ENCODE data around the gene TRAT1.
"Not testable (repeated sequence)": the region's sequence is repeated elsewhere in the genome, so short reads cannot be mapped to it uniquely, and the experiment has no call there.

TRAT1 gene, protein sequence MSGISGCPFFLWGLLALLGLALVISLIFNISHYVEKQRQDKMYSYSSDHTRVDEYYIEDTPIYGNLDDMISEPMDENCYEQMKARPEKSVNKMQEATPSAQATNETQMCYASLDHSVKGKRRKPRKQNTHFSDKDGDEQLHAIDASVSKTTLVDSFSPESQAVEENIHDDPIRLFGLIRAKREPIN

DNA sequence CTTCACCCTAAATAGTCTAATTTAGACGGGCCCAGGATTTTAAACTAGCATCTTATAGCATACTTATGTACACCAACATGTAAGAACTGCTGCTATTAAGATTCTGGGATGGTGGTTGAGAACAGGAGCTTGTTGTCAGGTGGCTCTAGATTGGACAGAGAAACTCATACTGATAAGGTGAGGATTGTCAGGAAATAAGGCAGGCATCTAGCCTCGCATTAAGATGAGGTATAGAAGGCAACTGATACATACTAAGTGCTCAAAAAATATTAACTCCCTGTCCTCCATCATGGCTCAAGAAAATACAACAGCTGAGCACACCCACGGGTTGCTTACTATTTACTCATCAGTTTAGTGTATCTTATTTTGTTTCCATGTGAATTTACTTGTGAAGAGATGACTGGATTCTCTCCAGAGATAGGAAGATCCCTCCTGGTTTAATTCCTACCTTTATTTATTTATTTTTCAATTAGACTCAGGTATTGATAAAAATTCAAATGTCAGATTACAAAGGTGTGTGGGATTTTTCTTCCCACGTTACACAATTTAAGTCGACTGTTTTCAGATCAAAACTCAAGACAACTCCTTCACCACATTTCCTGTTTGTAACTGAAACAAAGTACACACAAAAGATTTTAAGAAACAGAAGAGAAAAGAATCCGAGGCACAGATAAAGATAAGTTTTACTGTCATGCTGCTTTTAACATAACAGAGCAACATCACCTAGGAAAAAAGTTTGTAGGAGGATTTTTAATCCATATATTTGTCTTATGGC, at the start of gene TRAT1:
TRAT1 (plus strand) TSS at position 664 of the 775 bp plus-strand sequence. CDS start 142 bp downstream, outside the sequence.
- FAIRE-seq (no peak), DNase-seq (ENCODE audit: insufficient read length, low spot score) (no peak)

- DNase-seq (ENCODE audit: insufficient read length, low spot score), result no peak
- no peak for FAIRE-seq
Measured at GRCh38 chr3:108775649-108776048, 46.9 kb upstream of the TRAT1 start.

GRCh38 chr3:108779496-108779895, 43.1 kb upstream of the TRAT1 start:
- FAIRE-seq, result no peak

DNA sequence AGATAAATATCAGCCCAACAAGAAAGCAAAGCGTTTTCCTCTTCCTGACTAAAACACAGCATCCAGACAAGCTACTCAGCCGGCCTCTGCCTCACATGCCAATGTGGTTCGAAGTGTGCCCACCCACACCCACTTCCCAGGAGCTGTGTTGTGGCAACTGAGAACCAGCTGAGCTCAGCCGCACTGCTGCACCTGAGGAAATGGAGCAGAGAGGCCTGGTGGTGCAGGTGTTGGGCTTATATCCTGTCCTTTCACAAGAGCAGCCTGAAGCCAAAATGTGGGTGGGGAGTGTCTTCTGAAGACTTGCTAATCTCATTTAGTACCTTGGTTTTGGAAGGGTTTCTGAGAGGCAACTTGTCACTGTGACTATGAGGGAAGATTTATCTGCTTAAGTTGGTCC, 42.4 kb upstream of the TRAT1 start:
- DNase-seq (ENCODE audit: insufficient read length, low spot score) (no peak), FAIRE-seq (no peak)

More at GRCh38 chr3:108779496-108779895, 43.1 kb upstream of the TRAT1 start:
- DNase-seq (ENCODE audit: insufficient read length, low spot score), result no peak

DNA sequence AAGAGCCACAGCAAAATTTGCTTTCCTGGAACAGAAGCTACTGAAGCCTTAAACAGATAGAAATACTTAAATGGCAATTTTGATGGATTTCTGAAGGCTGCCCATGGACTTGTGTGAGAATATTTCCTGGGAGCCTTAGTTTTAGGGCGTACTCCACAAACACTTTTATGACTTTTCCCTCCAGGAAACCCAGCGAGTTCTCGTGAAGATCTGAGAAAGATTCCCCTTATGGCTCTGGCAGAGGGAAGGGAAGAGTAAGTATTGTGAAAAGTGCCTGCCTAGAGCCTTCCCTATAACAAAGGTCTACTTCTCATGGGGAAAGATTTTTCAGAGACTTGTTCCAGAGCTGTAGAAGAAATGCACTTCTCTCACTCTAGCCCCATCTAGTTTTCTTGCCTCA, 31.1 kb upstream of the TRAT1 start:
- FAIRE-seq (no peak), DNase-seq (ENCODE audit: insufficient read length, low spot score) (no peak)

DNA sequence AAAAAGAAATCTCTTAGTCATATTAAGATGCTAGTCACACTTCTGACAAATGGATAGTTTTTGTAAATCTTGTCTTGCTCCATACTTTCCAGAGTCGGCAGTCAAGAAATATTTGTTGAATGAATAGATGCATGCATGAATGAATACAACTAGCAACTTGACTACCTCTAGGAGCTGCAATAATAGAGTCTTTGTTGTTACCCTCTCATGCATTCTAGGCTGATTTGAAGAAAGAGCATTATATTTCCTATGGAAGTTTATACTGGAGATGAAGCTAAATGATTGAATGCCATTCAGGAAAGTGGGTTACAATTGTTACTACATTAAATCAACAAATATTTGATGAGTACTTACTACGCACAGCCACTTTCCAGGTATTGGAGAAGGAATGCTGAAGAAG, 18.1 kb upstream of the TRAT1 start:
- DNase-seq (ENCODE audit: insufficient read length, low spot score), result no peak
- no peak for FAIRE-seq

GRCh38 chr3:108804966-108805365, 17.6 kb upstream of the TRAT1 start:
- FAIRE-seq (no peak), DNase-seq (ENCODE audit: insufficient read length, low spot score) (no peak)

GRCh38 chr3:108806316-108806715, 16.3 kb upstream of the TRAT1 start:
- DNase-seq (ENCODE audit: insufficient read length, low spot score) (no peak), FAIRE-seq (no peak)

DNA sequence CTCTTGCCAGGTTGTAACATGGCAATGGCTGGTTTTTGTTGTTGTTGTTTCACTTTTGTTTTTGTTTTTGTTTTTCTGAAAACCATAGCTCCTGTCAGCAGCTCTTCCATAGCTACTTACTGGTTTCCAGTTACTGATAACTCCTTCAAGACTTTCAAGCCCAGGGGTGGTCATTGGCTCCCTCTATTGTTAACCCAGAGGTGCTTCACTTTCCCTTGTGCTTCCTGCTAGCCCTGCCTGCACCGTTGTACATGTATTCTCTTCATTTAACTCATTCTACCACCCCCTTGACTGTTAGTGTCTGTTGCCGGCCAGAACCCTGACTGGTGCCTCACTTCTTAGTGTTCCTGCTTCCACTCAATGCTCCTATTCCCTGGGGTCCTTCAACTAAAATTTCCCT, 4.2 kb upstream of the TRAT1 start:
- DNase-seq (ENCODE audit: insufficient read length, low spot score) (peak; percentile 21), FAIRE-seq (no peak)

DNA sequence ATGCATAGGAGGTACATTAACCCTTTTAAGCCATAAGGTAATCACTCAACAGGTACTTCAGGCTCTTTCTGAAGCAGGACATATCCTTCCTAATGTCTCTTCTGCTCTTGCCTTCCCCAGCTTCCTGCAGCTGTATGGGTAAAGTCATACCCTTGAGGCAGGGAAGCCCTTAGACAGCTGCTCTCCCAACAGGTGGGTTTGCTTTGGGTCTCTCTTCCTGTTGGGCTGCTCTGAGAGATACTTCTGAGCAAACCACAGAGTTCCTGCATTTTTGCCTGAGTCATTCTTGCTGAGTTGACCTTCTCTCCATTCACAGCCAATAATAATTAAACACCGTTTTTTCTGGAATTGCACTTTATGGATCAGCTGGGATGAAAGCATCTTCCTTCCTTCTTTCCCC, 2.0 kb upstream of the TRAT1 start:
- no peak for FAIRE-seq
- DNase-seq (ENCODE audit: insufficient read length, low spot score), result no peak

DNA sequence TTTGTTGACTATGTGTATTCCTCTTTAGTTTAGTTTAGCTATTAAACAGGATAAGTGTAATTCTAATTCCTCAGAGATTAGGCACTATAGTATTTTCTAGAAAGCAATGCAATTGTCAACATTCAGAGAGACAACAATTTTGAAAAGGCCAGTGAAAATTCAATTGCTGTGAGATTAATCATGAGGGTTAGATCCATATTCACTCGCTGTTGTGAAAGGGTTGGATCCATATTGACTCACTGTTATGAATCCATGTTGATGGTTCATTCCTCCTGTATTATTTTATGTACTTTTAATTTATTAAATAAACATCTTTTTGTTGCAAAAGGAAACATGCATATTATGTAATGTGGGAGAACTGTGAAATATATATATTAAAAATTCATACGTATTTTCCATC, 641 bp downstream of the TRAT1 start:
- FAIRE-seq (no peak), DNase-seq (ENCODE audit: insufficient read length, low spot score) (no peak)

DNA sequence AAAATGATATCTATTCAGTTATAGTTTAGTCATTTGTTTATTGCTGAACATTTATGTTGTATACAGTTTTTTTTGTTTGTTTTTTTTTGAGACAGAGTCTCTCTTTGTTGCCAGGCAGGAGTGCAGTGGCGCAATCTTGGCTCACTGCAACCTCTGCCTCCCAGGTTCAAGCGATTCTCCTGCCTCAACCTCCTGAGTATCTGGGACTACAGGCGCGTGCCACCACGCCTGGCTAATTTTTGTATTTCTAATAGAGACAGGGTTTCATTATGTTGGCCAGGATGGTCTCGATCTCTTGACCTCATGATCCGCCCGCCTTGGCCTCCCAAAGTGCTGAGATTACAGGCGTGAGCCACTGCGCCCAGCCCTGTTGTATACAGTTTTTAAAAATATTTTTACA, 1.2 kb downstream of the TRAT1 start:
- not testable (repeated sequence) for FAIRE-seq; DNase-seq (ENCODE audit: insufficient read length, low spot score)

GRCh38 chr3:108826309-108827187, 4.0 kb downstream of the TRAT1 start:
- FAIRE-seq (no peak), DNase-seq (ENCODE audit: insufficient read length, low spot score) (no peak)

DNA sequence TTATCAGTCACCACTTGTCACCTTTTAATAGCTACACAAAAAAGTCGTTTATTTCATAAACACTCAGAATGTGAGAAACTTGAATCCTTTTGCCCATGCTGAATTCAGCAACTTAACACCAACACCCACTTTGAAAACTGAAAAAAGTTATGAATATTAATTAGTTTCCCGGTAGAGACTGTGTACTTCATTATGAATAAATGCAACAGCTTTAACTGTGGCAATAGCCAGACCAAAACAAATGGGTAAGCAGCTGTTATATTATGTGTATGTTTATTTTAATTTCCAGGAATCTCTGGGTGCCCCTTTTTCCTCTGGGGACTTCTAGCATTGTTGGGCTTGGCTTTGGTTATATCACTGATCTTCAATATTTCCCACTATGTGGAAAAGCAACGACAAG, 7.8 kb downstream of the TRAT1 start:
- no peak for FAIRE-seq
- no peak for DNase-seq (ENCODE audit: insufficient read length, low spot score)

DNA sequence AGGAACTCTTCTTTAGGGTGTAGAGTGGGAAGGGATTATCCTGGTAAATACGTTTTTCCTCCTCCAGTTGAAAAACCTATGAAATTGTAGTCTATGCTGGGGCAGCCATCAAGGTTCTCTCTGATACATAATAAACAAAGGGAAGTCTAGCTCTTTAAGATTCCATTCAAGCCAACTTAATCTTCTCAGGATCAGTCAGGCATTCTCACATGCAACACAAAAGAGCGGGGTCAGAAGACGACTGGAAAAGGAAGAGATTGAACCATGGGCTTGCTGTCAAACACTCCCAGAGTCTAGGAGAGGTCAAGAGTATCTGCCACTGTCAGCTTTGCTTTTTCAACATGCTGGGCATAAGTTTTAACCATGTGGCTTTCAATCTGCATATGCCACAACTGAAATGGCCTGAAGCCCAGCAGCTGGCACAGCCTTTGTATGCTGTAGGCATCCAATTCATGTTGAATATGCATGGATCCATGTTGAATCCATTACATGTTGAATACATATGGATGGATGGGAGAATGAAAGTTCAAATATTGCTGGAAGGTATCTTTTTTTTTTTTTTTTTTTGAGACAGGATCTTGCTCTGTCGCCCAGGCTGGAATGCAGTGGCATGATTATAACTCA, 8.5 kb downstream of the TRAT1 start:
- no peak for DNase-seq (ENCODE audit: insufficient read length, low spot score)
- no peak for FAIRE-seq

- no peak for FAIRE-seq
- no peak for DNase-seq (ENCODE audit: insufficient read length, low spot score)
Measured at GRCh38 chr3:108833611-108834010, 11.0 kb downstream of the TRAT1 start.

- no peak for FAIRE-seq
- no peak for DNase-seq (ENCODE audit: insufficient read length, low spot score)
Measured at GRCh38 chr3:108834551-108834950, 12.0 kb downstream of the TRAT1 start.

DNA sequence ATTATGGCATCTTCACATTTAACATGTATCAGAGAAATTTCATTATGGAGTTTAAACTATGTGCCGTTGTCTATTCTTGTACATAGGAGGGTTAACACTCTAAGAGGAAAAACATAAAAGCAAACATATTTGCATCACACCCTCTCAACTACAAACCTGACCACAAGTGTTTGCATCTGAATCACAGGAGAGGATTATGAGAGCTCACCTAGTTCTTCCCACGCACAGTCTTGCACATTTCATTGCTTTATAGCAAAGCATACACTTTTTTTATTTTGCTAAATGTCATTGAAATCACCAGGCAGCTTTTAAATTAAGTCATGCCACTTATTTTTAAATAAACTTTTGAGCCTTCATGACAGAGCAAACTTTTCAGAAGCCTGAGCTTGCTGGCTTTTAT, 12.5 kb downstream of the TRAT1 start:
- FAIRE-seq (no peak), DNase-seq (ENCODE audit: insufficient read length, low spot score) (no peak)

DNA sequence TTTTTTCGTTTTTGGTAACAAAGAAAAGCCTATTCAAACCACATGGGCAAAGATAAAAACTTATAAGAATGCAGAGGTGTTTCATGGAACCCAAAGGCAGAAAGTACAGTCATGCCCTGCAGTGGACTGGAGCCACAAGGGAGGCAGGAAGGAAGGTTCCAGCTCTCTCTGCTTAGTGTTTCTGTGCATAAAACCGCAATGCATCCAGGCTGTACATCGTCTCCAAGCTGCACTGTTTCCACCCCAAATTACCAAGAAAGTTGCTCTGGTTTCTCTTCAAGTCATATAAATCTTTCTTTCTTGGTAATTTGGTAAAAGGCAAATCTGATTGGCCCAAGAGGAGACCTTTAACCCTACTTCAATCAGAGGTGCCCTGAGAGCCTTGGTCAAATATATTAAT, 15.8 kb downstream of the TRAT1 start:
- FAIRE-seq (no peak), DNase-seq (ENCODE audit: insufficient read length, low spot score) (no peak)

DNA sequence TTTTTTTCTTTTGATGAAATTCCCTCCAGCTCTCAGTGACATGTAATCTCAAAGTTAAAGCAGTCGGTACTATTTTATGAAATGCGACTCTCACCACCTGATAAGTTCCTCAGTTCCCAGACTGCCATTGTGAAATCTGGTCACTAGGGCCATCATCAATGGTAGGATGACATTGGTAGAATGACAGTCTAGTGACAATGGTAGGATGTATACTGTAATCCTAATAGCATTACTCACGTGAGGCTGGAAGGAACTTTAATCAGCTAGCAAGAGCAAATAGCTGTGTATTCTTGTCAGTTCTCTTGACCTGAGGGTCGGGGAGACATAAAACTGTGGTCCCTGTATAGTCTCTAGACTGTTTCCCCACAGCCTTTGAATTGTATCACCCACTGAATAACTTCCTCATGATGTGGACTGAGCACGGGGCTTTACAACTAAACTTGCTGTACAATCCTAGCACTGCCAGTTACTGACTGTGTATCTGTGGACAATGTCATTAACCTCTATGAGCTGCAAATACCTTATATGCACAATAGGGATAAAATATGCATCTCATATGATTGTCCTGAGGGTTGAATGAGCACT, 23.2 kb downstream of the TRAT1 start:
- no peak for DNase-seq (ENCODE audit: insufficient read length, low spot score)
- FAIRE-seq, result no peak

- no peak for FAIRE-seq
- no peak for DNase-seq (ENCODE audit: insufficient read length, low spot score)
Measured at GRCh38 chr3:108847187-108847586, 24.6 kb downstream of the TRAT1 start.

Data from HTR-8/SVneo (cell line).